ENCODE results near the gene CPSF6. TPM values are rescaled to one million over a fixed set of nuclear protein-coding genes. Genes with fewer than 3 reads are reported as not detected.
"Not testable (repeated sequence)": the region's sequence is repeated elsewhere in the genome, so short reads cannot be mapped to it uniquely, and the experiment has no call there.

Gene CPSF6
- total RNA-seq, 1 donor from 2014 or later: 121 TPM

- peaks cover 17% of the 10 kb centered on the region for H3K4me1 Mint-ChIP-seq
- H3K4me3 Mint-ChIP-seq: no peak overlapping the region
- no peak for DNase-seq
- peaks cover 20% of the 10 kb centered on the region for H3K36me3 Mint-ChIP-seq (ENCODE audit: low read depth)
- intact Hi-C loops (cut with micrococcal nuclease): no loop called here
- H3K9me3 Mint-ChIP-seq: no peaks in the 10 kb centered on the region
- H3K27ac Mint-ChIP-seq: no peak overlapping the region
- H3K27me3 Mint-ChIP-seq: no peaks in the 10 kb centered on the region
Measured at GRCh38 chr12:69272511-69272910, 33.1 kb downstream of the CPSF6 start.

- H3K27ac Mint-ChIP-seq: no peak overlapping the region
- DNase-seq: no peak
- peaks cover 16% of the 10 kb centered on the region for H3K36me3 Mint-ChIP-seq (ENCODE audit: low read depth)
- H3K4me1 Mint-ChIP-seq: peaks cover 17% of the 10 kb centered on the region
- intact Hi-C loops (cut with micrococcal nuclease): no loop called here
- H3K27me3 Mint-ChIP-seq: no peaks in the 10 kb centered on the region
- H3K4me3 Mint-ChIP-seq: no peak overlapping the region
- no peaks in the 10 kb centered on the region for H3K9me3 Mint-ChIP-seq
Measured at GRCh38 chr12:69274861-69275260, 35.5 kb downstream of the CPSF6 start.

- peak overlapping the region; percentile 42 for H3K4me3 Mint-ChIP-seq
- peaks cover 17% of the 10 kb centered on the region for H3K4me1 Mint-ChIP-seq
- H3K36me3 Mint-ChIP-seq (ENCODE audit: low read depth): peaks cover 14% of the 10 kb centered on the region
- no peaks in the 10 kb centered on the region for H3K27me3 Mint-ChIP-seq
- peak overlapping the region; percentile 18 for H3K27ac Mint-ChIP-seq
- intact Hi-C loops (cut with micrococcal nuclease): no loop called here
- H3K9me3 Mint-ChIP-seq: no peaks in the 10 kb centered on the region
- no peak for DNase-seq
Measured at GRCh38 chr12:69275471-69275891, 36.1 kb downstream of the CPSF6 start.

- H3K9me3 Mint-ChIP-seq: no peaks in the 10 kb centered on the region
- peaks cover 3% of the 10 kb centered on the region for H3K36me3 Mint-ChIP-seq (ENCODE audit: low read depth)
- peak; percentile 53 for DNase-seq
- H3K4me3 Mint-ChIP-seq: no peak overlapping the region
- H3K27me3 Mint-ChIP-seq: peaks cover 13% of the 10 kb centered on the region
- no peak overlapping the region for H3K27ac Mint-ChIP-seq
- intact Hi-C loops (cut with micrococcal nuclease): no loop called here
- H3K4me1 Mint-ChIP-seq: peaks cover 22% of the 10 kb centered on the region
Measured at GRCh38 chr12:69278814-69279782, 39.7 kb downstream of the CPSF6 start.

GRCh38 chr12:69284131-69284530 lies 44.8 kb downstream of the CPSF6 start:
- no peaks in the 10 kb centered on the region for H3K9me3 Mint-ChIP-seq
- H3K27me3 Mint-ChIP-seq: peaks cover 32% of the 10 kb centered on the region
- H3K27ac Mint-ChIP-seq: no peak overlapping the region
- DNase-seq: peak; percentile 61
- no peaks in the 10 kb centered on the region for H3K36me3 Mint-ChIP-seq (ENCODE audit: low read depth)
- peak overlapping the region; percentile 10 for H3K4me3 Mint-ChIP-seq
- intact Hi-C loops (cut with micrococcal nuclease): no loop called here
- peaks cover 12% of the 10 kb centered on the region for H3K4me1 Mint-ChIP-seq

GRCh38 chr12:69287556-69287955 lies 48.2 kb downstream of the CPSF6 start:
- Mint-ChIP-seq H3K4me3 (no peak overlapping the region), H3K4me1 (peaks cover 14% of the 10 kb centered on the region), H3K9me3 (no peaks in the 10 kb centered on the region), H3K27me3 (peaks cover 50% of the 10 kb centered on the region), H3K27ac (no peak overlapping the region), H3K36me3 (ENCODE audit: low read depth) (no peaks in the 10 kb centered on the region)
- no peak for DNase-seq
- intact Hi-C loops (cut with micrococcal nuclease): no loop called here

GRCh38 chr12:69290545-69291277 lies 51.3 kb downstream of the CPSF6 start:
- Mint-ChIP-seq H3K27me3 (peaks cover 45% of the 10 kb centered on the region), H3K4me3 (no peak overlapping the region), H3K9me3 (no peaks in the 10 kb centered on the region)

GRCh38 chr12:69291278-69291593 lies 51.9 kb downstream of the CPSF6 start:
- Mint-ChIP-seq H3K27me3 (peaks cover 41% of the 10 kb centered on the region), H3K27ac (no peak overlapping the region), H3K4me3 (no peak overlapping the region), H3K9me3 (no peaks in the 10 kb centered on the region), H3K4me1 (peaks cover 1% of the 10 kb centered on the region), H3K36me3 (ENCODE audit: low read depth) (no peaks in the 10 kb centered on the region)
- intact Hi-C loops (cut with micrococcal nuclease): loop anchor here (1.0 to 2.0 kb wide), 3 partner anchors 68 to 348 kb away; partner anchors contain the start of gene YEATS4
- DNase-seq: no peak

More at GRCh38 chr12:69290545-69291277, 51.3 kb downstream of the CPSF6 start:
- Mint-ChIP-seq H3K27ac (no peak overlapping the region), H3K36me3 (ENCODE audit: low read depth) (no peaks in the 10 kb centered on the region), H3K4me1 (peaks cover 1% of the 10 kb centered on the region)
- peak; percentile 91 for DNase-seq
- intact Hi-C loops (cut with micrococcal nuclease): loop anchor here (1.0 to 2.0 kb wide), 3 partner anchors 68 to 348 kb away; partner anchors contain the start of gene YEATS4

- Mint-ChIP-seq H3K9me3 (no peaks in the 10 kb centered on the region), H3K4me1 (no peaks in the 10 kb centered on the region), H3K36me3 (ENCODE audit: low read depth) (no peaks in the 10 kb centered on the region), H3K27ac (no peak overlapping the region), H3K27me3 (peaks cover 21% of the 10 kb centered on the region), H3K4me3 (no peak overlapping the region)
- intact Hi-C loops (cut with micrococcal nuclease): no loop called here
- no peak for DNase-seq
Measured at GRCh38 chr12:69298133-69298532, 58.8 kb downstream of the CPSF6 start.

- intact Hi-C loops (cut with micrococcal nuclease): no loop called here
- Mint-ChIP-seq H3K4me3 (no peak overlapping the region), H3K27ac (no peak overlapping the region), H3K9me3 (no peaks in the 10 kb centered on the region), H3K27me3 (peaks cover 16% of the 10 kb centered on the region), H3K4me1 (no peaks in the 10 kb centered on the region), H3K36me3 (ENCODE audit: low read depth) (no peaks in the 10 kb centered on the region)
- no peak for DNase-seq
Measured at GRCh38 chr12:69298947-69299346, 59.6 kb downstream of the CPSF6 start.

GRCh38 chr12:69304284-69304683 lies 64.9 kb downstream of the CPSF6 start:
- peaks cover 14% of the 10 kb centered on the region for H3K9me3 Mint-ChIP-seq
- intact Hi-C loops (cut with micrococcal nuclease): no loop called here
- H3K36me3 Mint-ChIP-seq (ENCODE audit: low read depth): no peaks in the 10 kb centered on the region
- H3K27ac Mint-ChIP-seq: no peak overlapping the region
- peaks cover 13% of the 10 kb centered on the region for H3K27me3 Mint-ChIP-seq
- H3K4me1 Mint-ChIP-seq: no peaks in the 10 kb centered on the region
- H3K4me3 Mint-ChIP-seq: no peak overlapping the region
- no peak for DNase-seq

GRCh38 chr12:69309461-69309860 lies 70.1 kb downstream of the CPSF6 start:
- intact Hi-C loops (cut with micrococcal nuclease): no loop called here
- Mint-ChIP-seq H3K9me3 (peaks cover 12% of the 10 kb centered on the region), H3K4me3 (no peak overlapping the region), H3K27ac (no peak overlapping the region), H3K36me3 (ENCODE audit: low read depth) (no peaks in the 10 kb centered on the region), H3K4me1 (no peaks in the 10 kb centered on the region), H3K27me3 (peaks cover 3% of the 10 kb centered on the region)
- no peak for DNase-seq

GRCh38 chr12:69313209-69313608 lies 73.8 kb downstream of the CPSF6 start:
- intact Hi-C loops (cut with micrococcal nuclease): no loop called here
- H3K4me3 Mint-ChIP-seq: no peak overlapping the region
- no peaks in the 10 kb centered on the region for H3K36me3 Mint-ChIP-seq (ENCODE audit: low read depth)
- H3K27ac Mint-ChIP-seq: no peak overlapping the region
- H3K27me3 Mint-ChIP-seq: peaks cover 4% of the 10 kb centered on the region
- H3K4me1 Mint-ChIP-seq: no peaks in the 10 kb centered on the region
- DNase-seq: no peak
- H3K9me3 Mint-ChIP-seq: peaks cover 11% of the 10 kb centered on the region

- intact Hi-C loops (cut with micrococcal nuclease): not testable (repeated sequence)
- Mint-ChIP-seq H3K27me3 (peaks cover 14% of the 10 kb centered on the region), H3K9me3 (peaks cover 31% of the 10 kb centered on the region)
Measured at GRCh38 chr12:69316784-69317183, 77.4 kb downstream of the CPSF6 start.

More at GRCh38 chr12:69316784-69317183, 77.4 kb downstream of the CPSF6 start:
- H3K27ac Mint-ChIP-seq; DNase-seq; H3K4me1 Mint-ChIP-seq; H3K4me3 Mint-ChIP-seq; H3K36me3 Mint-ChIP-seq (ENCODE audit: low read depth): not testable (repeated sequence)
